HepG2 (cell line): ENCODE data around the gene MICALL2. TPM values are rescaled to one million over a fixed set of nuclear protein-coding genes. Genes with fewer than 3 reads are reported as not detected.

ENCODE experiments used
- ATAC-seq: fragments of 200-7000 bp; cut with Tn5 transposase; 3 replicates; pipeline ENCODE4 v1.9.1; 2020; ENCODE audit warnings: mild to moderate bottlenecking, moderate library complexity
- BruUV-seq: library from RNA; stranded (reverse); fragments of 400-500 nt; replicated peaks from 2 replicates; lab custom pipeline; 2021; lab: Mats Ljungman, UMichigan
- CTCF ChIA-PET: fragments of 300-600 bp; formaldehyde crosslinking; extraction: SDS; loops from one replicate; lab custom pipeline; 2021; ENCODE audit warnings: low total read pairs, inconsistent platforms, low intra/inter-chr PET ratio; lab: Yijun Ruan, JAX
- POLR2A ChIA-PET: fragments of 350-600 bp; sonication (Branson Sonifier 250); formaldehyde crosslinking; loops from one replicate; lab custom pipeline; 2020; ENCODE audit warnings: antibody characterized with exemption, inconsistent platforms; lab: Yijun Ruan, JAX
- DNase-seq: peaks from one replicate; pipeline ENCODE4 v3.0.0-alpha.2; 2015; ENCODE audit warnings: low spot score
- FAIRE-seq: peaks from 3 replicates; lab custom pipeline; 2011; peaks lifted over from hg19 to GRCh38; lab: Jason Lieb, UNC
- H2AFZ ChIP-seq: one replicate; pipeline ENCODE4 v1.6.1; 2011; ENCODE audit warnings: low read length, inconsistent platforms
- H3K27ac ChIP-seq: fragments of 300-600 bp; 3 replicates; pipeline ENCODE4 v1.8.0; 2011; ENCODE audit warnings: mixed run types, mild to moderate bottlenecking, mixed read lengths, low read length, inconsistent platforms; ENCODE audit not compliant: insufficient read depth; ENCODE audit errors: extremely low read length
- H3K27me3 ChIP-seq, 2 experiments: fragments of 200-600 bp in 1 of 2; 2 replicates in 1 of 2; 3 replicates in 1 of 2; pipeline versions ENCODE4 v1.6.0 to v1.8.0; 2011; ENCODE audit warnings: low read length in 2 of 2, mild to moderate bottlenecking in 2 of 2, moderate library complexity in 2 of 2, inconsistent platforms in 1 of 2; ENCODE audit not compliant: insufficient read depth in 2 of 2, control insufficient read depth in 1 of 2
- H3K36me3 ChIP-seq, 2 experiments: fragments of 200-600 bp in 1 of 2; replicated peaks in 1 of 2; 2 replicates in 1 of 2; 3 replicates in 1 of 2; pipeline versions ENCODE4 v1.5.1 to v1.8.0; 2011; ENCODE audit warnings: low read length in 2 of 2, inconsistent platforms in 1 of 2; ENCODE audit not compliant: insufficient read depth in 2 of 2, control insufficient read depth in 1 of 2
- H3K4me1 ChIP-seq: 2 replicates; pipeline ENCODE4 v1.5.1; 2012; ENCODE audit warnings: low read length, inconsistent platforms; ENCODE audit not compliant: insufficient read depth
- H3K4me2 ChIP-seq: 2 replicates; pipeline ENCODE4 v1.6.0; 2011; ENCODE audit warnings: low read depth, low read length, inconsistent platforms
- H3K4me3 ChIP-seq, 3 experiments: fragments of 200-600 bp in 1 of 3; sonication (generic), shearing (Covaris generic) in 1 of 3; replicated peaks in 1 of 3; 2 replicates each; pipeline ENCODE4 v1.5.1; 2011 to 2016; ENCODE audit warnings: low read length in 3 of 3, inconsistent platforms in 2 of 3, low read depth in 2 of 3, mild to moderate bottlenecking in 2 of 3, control low read depth in 1 of 3, mixed read lengths in 1 of 3; ENCODE audit not compliant: insufficient read depth in 1 of 3
- H3K79me2 ChIP-seq: one replicate; pipeline ENCODE4 v1.6.1; 2011; ENCODE audit warnings: low read length, inconsistent platforms; ENCODE audit not compliant: insufficient read depth
- H3K9ac ChIP-seq: 2 replicates; pipeline ENCODE4 v1.6.0; 2011; ENCODE audit warnings: mild to moderate bottlenecking, low read depth, low read length, inconsistent platforms; ENCODE audit not compliant: insufficient read depth
- H3K9me3 ChIP-seq: 2 replicates; pipeline ENCODE4 v1.5.1; 2012; ENCODE audit warnings: mild to moderate bottlenecking, low read length
- H4K20me1 ChIP-seq: 2 replicates; pipeline ENCODE4 v1.6.0; 2011; ENCODE audit warnings: inconsistent platforms, mild to moderate bottlenecking, low read length, moderate library complexity; ENCODE audit not compliant: insufficient read depth
- HNRNPK ChIP-seq: fragments of 200-400 bp; formaldehyde crosslinking; IDR thresholded peaks from 2 replicates; pipeline ENCODE4 v1.6.1; 2018; ENCODE audit warnings: low read length, low read depth, moderate library complexity, mild to moderate bottlenecking; ENCODE audit not compliant: poor library complexity, severe bottlenecking
- KLF16 ChIP-seq, 2 experiments: sonication (generic) in 1 of 2; formaldehyde crosslinking in 1 of 2; IDR thresholded peaks; 2 replicates each; pipeline versions ENCODE4 v1.6.1 to v1.8.0; 2016 to 2023; ENCODE audit warnings: missing genetic modification reagents in 2 of 2, missing compliant biosample characterization in 1 of 2
- NR2F2 ChIP-seq: IDR thresholded peaks from 2 replicates; pipeline ENCODE4 v1.6.1; 2012; ENCODE audit warnings: low read depth, inconsistent platforms, borderline replicate concordance
- SRSF9 ChIP-seq: fragments of 200-400 bp; formaldehyde crosslinking; IDR thresholded peaks from 2 replicates; pipeline ENCODE4 v1.6.1; 2018; ENCODE audit warnings: borderline replicate concordance, mild to moderate bottlenecking, low read depth, low read length; ENCODE audit not compliant: insufficient read depth, poor library complexity, severe bottlenecking
- TEAD3 ChIP-seq: optimal IDR thresholded peaks from 2 replicates; pipeline ENCODE3; 2016; ENCODE audit warnings: borderline replicate concordance
- TMF1 ChIP-seq: sonication (generic); formaldehyde crosslinking; IDR thresholded peaks from 2 replicates; pipeline ENCODE4 v1.8.1; 2022; ENCODE audit warnings: low read depth, missing genetic modification reagents
- ZFP62 ChIP-seq: sonication (generic); formaldehyde crosslinking; IDR thresholded peaks from 2 replicates; pipeline ENCODE4 v1.4.0; 2020; ENCODE audit warnings: missing genetic modification reagents
- ZNF329 ChIP-seq: sonication (generic); formaldehyde crosslinking; IDR thresholded peaks from 2 replicates; pipeline ENCODE4 v1.9.0; 2021; ENCODE audit warnings: low read depth, mild to moderate bottlenecking, missing genetic modification reagents
- ZNF484 ChIP-seq: sonication (generic); formaldehyde crosslinking; IDR thresholded peaks from 2 replicates; pipeline ENCODE4 v1.5.1; 2020; ENCODE audit warnings: mild to moderate bottlenecking, low read depth, missing genetic modification reagents, borderline replicate concordance
- ZNF577 ChIP-seq: sonication (generic); formaldehyde crosslinking; IDR thresholded peaks from 2 replicates; pipeline ENCODE4 v1.4.0; 2020; ENCODE audit warnings: mild to moderate bottlenecking, low read depth, missing genetic modification reagents, borderline replicate concordance
- ZXDC ChIP-seq: sonication (generic); formaldehyde crosslinking; IDR thresholded peaks from 2 replicates; pipeline ENCODE4 v1.5.0; 2020; ENCODE audit warnings: mild to moderate bottlenecking, missing genetic modification reagents
- WGBS: methylation state at CpG from one replicate; pipeline ENCODE4 v1.1.6; 2017; ENCODE audit warnings: low lambda C conversion rate; 5-methylcytosine and 5-hydroxymethylcytosine counted together
- in situ Hi-C: cut with HindIII; loops from 2 replicates; pipeline ENCODE4 v1.10.0; 2017; ENCODE audit warnings: low pct_unique_long_range_greater_than_20kb; ENCODE audit not compliant: extremely low pct_ligation_motif_present
- intact Hi-C: fragments of 100-400 bp; cut with micrococcal nuclease; formaldehyde crosslinking; loops from one replicate; pipeline ENCODE4 v1.10.0; 2022; ENCODE audit not compliant: unreplicated experiment
- polyA plus RNA-seq, 8 experiments: library from polyadenylated mRNA; depleted of rRNA in 3 of 8; stranded (reverse) in 7 of 8; unstranded in 1 of 8; fragments of >200 nt; fragmentation: Illumina TruSeq in 4 of 8; extraction: Trizol in 4 of 8; gene quantifications; 2 replicates each; pipeline versions ENCODE4 v1.2.1 to v1.2.3, GENCODE V29; 2011 to 2016; ENCODE audit warnings: low read depth in 4 of 8, missing spikeins in 1 of 8, mixed read lengths in 1 of 8; ENCODE audit not compliant: insufficient read depth in 1 of 8
- total RNA-seq, 5 experiments: library from RNA; depleted of rRNA; stranded (reverse); fragments of >200 nt; fragmentation: Illumina TruSeq; extraction: Trizol; gene quantifications; 2 replicates each; pipeline ENCODE4 v1.2.3, GENCODE V29; 2016; ENCODE audit warnings: low read depth in 1 of 5

Gene MICALL2
- total and polyA plus RNA-seq, 2 of the 13 experiments (the other 11 are each of a cell fraction or from before 2014, with no cell fraction given), result 5.8 to 12.4 TPM

- TF ChIP-seq HNRNPK (no peak), KLF16 (CRISPR knock-in tag; IDR thresholded peaks at IDR 0.05) (no peak), ZNF484 (CRISPR knock-in tag) (no peak), ZNF577 (CRISPR knock-in tag) (no peak), TMF1 (CRISPR knock-in tag) (no peak), TEAD3 (no peak), SRSF9 (no peak)
Observed at GRCh38 chr7:1422512-1423263, 36.6 kb downstream of the MICALL2 start (continued).

- no peak overlapping the region for H3K4me2 ChIP-seq
- WGBS, result 10% methylated on average over 2 of the region's 8 CpGs
- H3K36me3 ChIP-seq, result no peaks in the 10 kb centered on the region
- FAIRE-seq, result no peak
- no peak overlapping the region for H3K9ac ChIP-seq
- H3K79me2 ChIP-seq, result no peaks in the 10 kb centered on the region
- peaks cover 6% of the 10 kb centered on the region; the same call in 1 of the 2 replicates for H3K4me1 ChIP-seq
- H3K27me3 ChIP-seq, result peaks cover 11 to 44% of the 10 kb centered on the region in 2 experiments; a peak in 4 of 5 replicates
- no peak for ATAC-seq
- CTCF ChIA-PET, result no interaction called here
- POLR2A ChIA-PET, result no interaction called here
- in situ Hi-C loops (no loop called here), intact Hi-C loops (no loop called here)
- no peak overlapping the region for H3K27ac ChIP-seq
- H3K9me3 ChIP-seq, result no peaks in the 10 kb centered on the region
- TF ChIP-seq ZFP62 (CRISPR knock-in tag) (no peak), ZNF329 (no peak), ZXDC (no peak), NR2F2 (no peak)
- H3K4me3 ChIP-seq, result no peak overlapping the region
- no peaks in the 10 kb centered on the region for H4K20me1 ChIP-seq
- DNase-seq, result no peak
- BruUV-seq, result no TSS peak
- no peak overlapping the region for H2AFZ ChIP-seq
Observed at GRCh38 chr7:1421946-1422345, 37.3 kb downstream of the MICALL2 start.
